Skeletal muscle tissue (tissue), 4 donors: ENCODE measurements around the gene UTS2R. TPM values are rescaled to one million over a fixed set of nuclear protein-coding genes. Genes with fewer than 3 reads are reported as not detected.
A peak's percentile ranks its signal among the peaks of the same experiment; 100 is the strongest.
"Not testable (repeated sequence)": the region's sequence is repeated elsewhere in the genome, so short reads cannot be mapped to it uniquely, and the experiment has no call there.

Source experiments
- H3K27ac ChIP-seq: one replicate; pipeline ENCODE4 v1.7.0; 2013; ENCODE audit warnings: mild to moderate bottlenecking, low read depth, low read length, inconsistent platforms
- H3K27me3 ChIP-seq, 3 donors: one replicate each; pipeline ENCODE4 v1.7.0; 2013; ENCODE audit warnings: low read length in 3 of 3; ENCODE audit not compliant: control insufficient read depth in 3 of 3, insufficient read depth in 3 of 3
- H3K36me3 ChIP-seq, 3 donors: one replicate each; pipeline ENCODE4 v1.7.0; 2013; ENCODE audit warnings: low read length in 3 of 3; ENCODE audit not compliant: control insufficient read depth in 3 of 3, insufficient read depth in 3 of 3
- H3K4me1 ChIP-seq, 3 donors: one replicate each; pipeline ENCODE4 v1.7.0; 2013; ENCODE audit warnings: low read length in 3 of 3, mild to moderate bottlenecking in 3 of 3; ENCODE audit not compliant: control insufficient read depth in 3 of 3, insufficient read depth in 3 of 3
- H3K4me3 ChIP-seq, 3 donors: one replicate each; pipeline ENCODE4 v1.7.0; 2013; ENCODE audit warnings: low read length in 3 of 3
- H3K9ac ChIP-seq, 3 donors: one replicate each; pipeline ENCODE4 v1.7.0; 2013; ENCODE audit warnings: low read length in 3 of 3, mild to moderate bottlenecking in 3 of 3, moderate library complexity in 2 of 3, low read depth in 1 of 3
- H3K9me3 ChIP-seq, 3 donors: one replicate each; pipeline ENCODE4 v1.7.0; 2013; ENCODE audit warnings: low read length in 3 of 3; ENCODE audit not compliant: control insufficient read depth in 3 of 3
- total RNA-seq: library from RNA; depleted of rRNA; stranded (reverse); fragments of >200 nt; gene quantifications from one replicate; pipeline ENCODE4 v1.2.3, GENCODE V29; 2014
- donor health status: Osteomylitis.

The UTS2R gene
- total RNA-seq, 1 donor from 2014 or later = 1.6 TPM

DNA sequence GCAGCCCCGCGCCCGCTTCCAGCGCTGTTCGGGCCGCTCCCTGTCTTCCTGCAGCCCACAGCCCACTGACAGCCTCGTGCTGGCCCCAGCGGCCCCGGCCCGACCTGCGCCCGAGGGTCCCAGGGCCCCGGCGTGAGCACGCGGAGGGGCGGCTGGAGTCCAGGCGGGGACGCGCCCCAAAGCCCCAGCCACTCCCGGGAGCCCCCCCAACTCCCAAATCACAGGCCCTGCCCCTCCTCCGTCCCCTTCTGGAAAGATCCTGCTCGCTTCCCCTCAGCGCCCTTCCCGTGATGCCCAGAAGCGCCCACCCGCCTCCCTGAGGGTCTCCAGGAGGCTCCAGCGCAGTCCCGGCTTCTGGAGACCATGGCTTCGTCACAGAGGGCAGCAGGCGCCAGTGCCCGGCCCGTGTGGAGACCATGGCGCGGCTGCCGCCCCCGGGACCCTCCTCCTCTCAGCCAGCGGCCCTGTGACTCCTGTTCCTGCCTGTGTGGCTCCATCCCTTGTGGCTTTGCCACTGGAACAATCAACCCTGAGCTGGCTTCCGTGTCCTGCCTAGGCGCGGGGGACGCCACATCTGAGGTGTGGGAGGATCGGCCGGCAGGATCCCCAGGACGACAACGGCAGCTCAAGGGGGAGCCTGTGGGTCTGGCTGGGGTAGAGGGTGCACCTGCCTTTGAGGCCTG, 3.9 kb downstream of the UTS2R start:
- H3K9me3 ChIP-seq = no peaks in the 10 kb centered on the region
- H3K9ac ChIP-seq = no peak overlapping the region
- H3K27me3 ChIP-seq = peaks cover 39 to 61% (median 49%) of the 10 kb centered on the region in 3 donors
- H3K36me3 ChIP-seq = no peaks in the 10 kb centered on the region
- H3K4me3 ChIP-seq = no peak overlapping the region
- no peak overlapping the region for H3K27ac ChIP-seq
- H3K4me1 ChIP-seq = peaks cover 11 to 31% (median 27%) of the 10 kb centered on the region in 3 donors

DNA sequence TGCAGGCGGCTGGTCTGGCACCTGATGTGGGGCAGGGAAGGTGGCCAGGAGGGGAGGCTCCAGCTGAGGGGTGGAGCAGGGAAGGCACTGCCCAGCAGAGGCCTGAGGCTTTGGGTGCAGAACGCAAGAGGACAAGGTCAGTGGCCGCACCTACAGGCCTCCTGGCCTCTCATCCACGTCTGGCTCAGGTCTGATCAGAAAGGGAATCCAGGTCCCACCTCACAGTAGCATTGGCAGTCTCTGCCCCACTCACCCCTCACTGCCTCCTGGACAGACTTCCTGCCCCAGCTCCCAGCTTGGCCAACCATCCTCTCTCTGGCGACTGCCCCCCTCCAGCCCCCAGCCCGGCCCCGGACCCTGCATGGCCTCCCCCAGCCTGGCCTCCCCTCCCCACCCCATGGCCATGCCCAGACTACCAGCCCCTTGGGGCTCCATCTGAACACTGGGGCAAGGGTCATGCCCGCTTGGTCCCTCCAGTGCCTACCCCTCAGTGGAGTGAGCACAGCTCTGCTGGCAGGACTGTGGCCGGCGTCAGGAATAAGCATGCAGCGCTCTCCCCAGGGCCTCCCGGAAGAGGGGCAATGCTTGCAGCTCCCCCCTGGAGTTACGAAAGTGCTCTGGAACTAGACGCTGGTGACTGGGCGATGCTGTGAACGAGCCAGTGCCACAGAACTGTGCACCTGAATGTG, 4.6 kb downstream of the UTS2R start:
- H3K4me1 ChIP-seq = peaks cover 13 to 31% (median 21%) of the 10 kb centered on the region in 3 donors
- no peak overlapping the region for H3K9ac ChIP-seq
- H3K9me3 ChIP-seq = no peaks in the 10 kb centered on the region
- peaks cover 39 to 61% (median 49%) of the 10 kb centered on the region in 3 donors for H3K27me3 ChIP-seq
- no peaks in the 10 kb centered on the region for H3K36me3 ChIP-seq
- H3K27ac ChIP-seq = no peak overlapping the region
- H3K4me3 ChIP-seq = no peak overlapping the region

DNA sequence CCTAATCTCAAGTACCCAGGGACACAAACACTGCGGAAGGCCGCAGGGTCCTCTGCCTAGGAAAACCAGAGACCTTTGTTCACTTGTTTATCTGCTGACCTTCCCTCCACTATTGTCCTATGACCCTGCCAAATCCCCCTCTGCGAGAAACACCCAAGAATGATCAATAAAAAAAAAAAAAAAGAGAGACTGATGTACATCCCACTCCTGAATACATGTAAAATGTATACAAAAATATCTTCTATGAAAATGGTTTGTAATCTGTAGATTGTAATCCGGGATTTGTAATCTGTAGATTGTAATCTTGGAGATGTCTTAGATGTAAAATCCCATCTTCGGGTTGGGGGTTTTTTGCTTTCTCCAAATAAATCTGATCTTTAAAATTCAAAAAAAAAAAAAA, 5.7 kb downstream of the UTS2R start:
- not testable (repeated sequence) for H3K4me3 ChIP-seq, H3K9ac ChIP-seq, H3K27ac ChIP-seq, H3K36me3 ChIP-seq, H3K9me3 ChIP-seq
- Histone ChIP-seq H3K27me3 (peaks cover 39 to 57% (median 51%) of the 10 kb centered on the region in 3 donors), H3K4me1 (peaks cover 17 to 27% (median 20%) of the 10 kb centered on the region in 3 donors)

DNA sequence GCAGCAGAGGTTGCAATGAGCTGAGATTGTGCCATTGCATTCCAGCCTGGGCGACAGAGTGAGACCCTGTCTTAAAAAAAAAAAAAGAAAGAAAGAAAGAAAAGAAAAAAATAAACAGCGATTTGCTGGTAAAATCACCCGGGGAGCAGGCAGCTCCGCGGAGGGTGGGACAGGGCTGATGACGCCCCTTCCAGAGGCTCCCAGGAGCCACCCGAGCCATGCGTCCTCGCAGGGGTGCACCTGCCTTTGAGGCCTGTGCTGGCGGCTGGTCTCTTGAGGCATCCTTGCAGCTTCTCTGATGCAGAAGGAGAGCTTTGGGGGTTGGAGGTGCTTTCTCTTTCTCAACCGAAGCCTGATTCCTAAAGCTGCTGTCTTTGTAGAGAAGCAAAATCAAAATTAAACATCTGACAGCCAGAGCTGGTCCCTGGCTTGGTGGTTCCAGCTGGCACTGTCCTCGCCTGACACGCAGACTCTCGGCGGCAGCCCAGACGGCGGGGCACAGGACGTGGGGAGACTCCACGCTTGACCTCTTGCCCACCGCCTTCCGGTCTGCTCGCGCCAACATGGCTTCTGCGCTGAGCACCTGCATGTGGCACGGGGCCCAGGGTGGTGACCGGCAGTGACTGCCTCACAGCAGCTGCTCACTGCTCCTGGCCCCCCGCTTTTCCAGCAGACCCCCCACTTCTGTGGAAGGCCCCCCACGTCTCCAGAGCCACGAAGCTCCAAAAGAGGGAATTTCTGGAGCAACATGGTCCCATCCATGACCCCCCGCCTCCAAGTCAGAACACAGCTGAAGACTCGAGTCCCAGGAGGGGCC, 6.6 kb downstream of the UTS2R start:
- Histone ChIP-seq H3K27me3 (peaks cover 39 to 51% (median 45%) of the 10 kb centered on the region in 3 donors), H3K9me3 (no peaks in the 10 kb centered on the region), H3K4me3 (no peak overlapping the region)

DNA sequence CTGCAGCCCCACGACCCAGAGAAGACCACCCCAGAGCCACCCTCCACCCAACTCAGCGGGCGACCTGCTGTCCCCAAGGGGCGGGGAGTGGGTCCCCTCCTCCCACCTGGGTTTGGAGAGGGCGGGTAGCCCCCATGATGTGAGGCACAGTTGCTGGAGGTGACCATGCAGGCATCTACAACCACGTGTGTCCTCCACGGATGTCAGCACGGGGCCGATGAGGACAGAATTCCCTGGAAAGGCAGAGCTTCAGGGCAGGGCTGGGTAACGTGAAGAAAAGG, 7.1 kb downstream of the UTS2R start:
- Histone ChIP-seq H3K9me3 (no peaks in the 10 kb centered on the region), H3K4me3 (no peak overlapping the region), H3K9ac (no peak overlapping the region), H3K36me3 (no peaks in the 10 kb centered on the region), H3K27me3 (peaks cover 39 to 55% (median 48%) of the 10 kb centered on the region in 3 donors), H3K27ac (no peak overlapping the region), H3K4me1 (peaks cover 21 to 26% (median 22%) of the 10 kb centered on the region in 3 donors)

More for the DNA sequence above, 6.6 kb downstream of the UTS2R start:
- no peaks in the 10 kb centered on the region for H3K36me3 ChIP-seq
- peaks cover 17 to 22% (median 18%) of the 10 kb centered on the region in 3 donors for H3K4me1 ChIP-seq
- no peak overlapping the region for H3K27ac ChIP-seq
- peak overlapping the region in 1 of 3 donors; percentile 40 for H3K9ac ChIP-seq

DNA sequence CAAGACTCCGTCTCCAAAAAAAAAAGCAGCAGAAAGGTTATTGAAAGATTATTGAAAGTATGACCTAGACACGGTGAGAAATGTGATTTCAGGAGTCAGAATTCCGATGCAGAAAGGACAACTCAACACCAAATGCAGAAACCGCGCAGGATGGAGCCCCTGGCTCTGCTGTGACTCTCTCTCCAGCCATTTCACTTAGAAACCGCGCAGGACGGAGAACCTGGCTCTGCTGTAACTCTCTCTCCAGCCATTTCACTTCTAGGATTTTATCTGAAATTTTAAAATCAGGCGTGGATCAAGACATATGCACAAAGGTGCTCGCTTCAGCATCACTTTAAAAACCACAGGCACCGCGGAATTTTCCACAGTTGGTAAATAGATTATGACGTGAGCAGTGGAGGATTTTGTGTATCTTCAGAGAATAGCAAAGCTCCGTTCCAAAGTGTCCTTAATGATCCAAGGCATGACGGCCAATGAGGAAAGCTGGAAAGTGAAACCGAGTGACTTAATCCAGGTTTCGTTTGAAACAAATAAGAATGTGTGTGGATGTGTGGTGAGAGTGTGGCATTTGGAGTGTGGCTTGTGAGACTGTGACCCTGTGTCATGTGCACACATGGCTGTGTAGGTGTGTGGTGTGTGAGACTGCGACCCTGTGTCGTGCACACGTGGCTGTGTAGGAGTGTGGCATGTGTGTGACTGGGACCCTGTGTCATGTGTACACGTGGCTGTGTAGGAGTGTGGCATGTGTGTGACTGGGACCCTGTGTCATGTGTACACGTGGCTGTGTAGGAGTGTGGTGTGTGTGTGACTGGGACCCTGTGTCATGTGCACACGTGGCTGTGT, 9.5 kb downstream of the UTS2R start:
- Histone ChIP-seq H3K4me1 (peaks cover 34 to 43% (median 43%) of the 10 kb centered on the region in 3 donors), H3K36me3 (no peaks in the 10 kb centered on the region), H3K27me3 (peaks cover 27 to 49% (median 35%) of the 10 kb centered on the region in 3 donors), H3K4me3 (peak overlapping the region; percentile 50 to 65 (median 56)), H3K9me3 (no peaks in the 10 kb centered on the region), H3K9ac (peak overlapping the region in 1 of 3 donors; percentile 11), H3K27ac (no peak overlapping the region)

DNA sequence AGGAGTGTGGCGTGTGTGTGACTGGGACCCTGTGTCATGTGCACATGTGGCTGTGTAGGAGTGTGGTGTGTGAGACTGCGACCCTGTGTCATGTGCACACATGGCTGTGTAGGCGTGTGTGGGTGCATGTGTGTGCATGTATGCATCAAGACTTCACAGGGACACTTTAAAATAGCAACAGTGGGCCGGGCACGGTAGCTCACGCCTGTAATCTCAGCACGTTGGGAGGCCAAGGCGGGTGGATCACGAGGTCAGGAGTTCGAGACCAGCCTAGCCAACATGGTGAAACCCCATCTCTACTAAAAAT, 10.1 kb downstream of the UTS2R start:
- H3K9ac ChIP-seq, H3K9me3 ChIP-seq, H3K36me3 ChIP-seq, H3K27ac ChIP-seq: not testable (repeated sequence)
- H3K4me3 ChIP-seq = peak overlapping the region; percentile 50 to 65 (median 56)
- H3K27me3 ChIP-seq = peaks cover 26 to 49% (median 35%) of the 10 kb centered on the region in 3 donors
- peaks cover 34 to 46% (median 43%) of the 10 kb centered on the region in 3 donors for H3K4me1 ChIP-seq

DNA sequence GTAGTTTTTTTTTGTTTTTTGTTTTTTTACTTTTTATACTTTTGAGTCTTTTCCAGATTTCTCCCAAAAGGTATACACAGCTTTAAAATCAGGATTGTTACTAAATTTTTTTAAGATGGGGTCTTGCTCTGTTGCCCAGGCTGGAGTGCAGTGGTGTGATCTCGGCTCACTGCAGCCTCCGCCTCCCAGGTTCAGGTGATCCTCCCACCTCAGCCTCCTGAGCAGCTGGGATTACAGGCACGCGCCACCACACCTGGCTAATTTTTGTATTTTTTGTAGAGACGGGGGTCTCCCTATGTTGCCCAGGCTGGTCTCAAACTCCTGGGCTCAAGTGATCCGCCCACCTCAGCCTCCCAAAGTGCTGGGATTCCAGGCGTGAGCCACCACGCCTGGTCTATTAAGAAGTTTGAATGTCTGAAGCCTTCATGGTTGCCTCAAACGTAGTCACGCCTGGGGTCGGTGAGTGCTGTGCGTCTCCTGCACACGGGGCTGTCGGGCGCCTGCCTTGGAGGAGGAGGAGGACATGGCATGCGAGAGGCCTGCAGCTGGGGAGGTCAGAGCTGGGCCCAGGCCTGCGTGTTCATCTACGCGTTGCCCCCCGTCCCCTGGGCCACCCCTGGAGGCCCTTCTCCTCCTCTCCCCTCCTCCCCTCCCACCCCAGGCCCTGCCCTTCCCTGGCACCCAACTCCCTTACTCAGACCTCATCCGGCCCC, 10.8 kb downstream of the UTS2R start:
- Histone ChIP-seq H3K4me1 (peaks cover 34 to 53% (median 43%) of the 10 kb centered on the region in 3 donors), H3K27me3 (peaks cover 26 to 52% (median 35%) of the 10 kb centered on the region in 3 donors)
- H3K4me3 ChIP-seq, H3K9me3 ChIP-seq, H3K9ac ChIP-seq, H3K27ac ChIP-seq, H3K36me3 ChIP-seq: not testable (repeated sequence)

DNA sequence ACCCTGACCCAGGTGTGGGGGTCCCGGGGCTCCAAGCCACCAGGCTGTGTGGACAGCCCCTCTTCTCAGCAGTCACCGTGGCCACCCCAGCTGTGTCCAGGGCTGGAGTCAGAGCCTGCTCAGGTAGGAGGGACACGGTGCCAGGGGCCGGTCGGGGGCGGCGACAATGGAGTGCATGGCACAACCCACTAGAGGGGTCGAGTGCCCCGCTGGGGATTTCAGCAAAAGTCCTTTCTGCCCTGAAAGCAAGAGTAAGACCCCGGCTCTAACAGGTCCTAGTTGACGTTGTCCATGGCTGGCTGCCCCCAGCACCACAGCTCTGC, 11.3 kb downstream of the UTS2R start:
- Histone ChIP-seq H3K27ac (no peak overlapping the region), H3K4me3 (no peak overlapping the region), H3K4me1 (peaks cover 35 to 58% (median 48%) of the 10 kb centered on the region in 3 donors), H3K27me3 (peaks cover 26 to 51% (median 35%) of the 10 kb centered on the region in 3 donors), H3K9ac (no peak overlapping the region), H3K36me3 (no peaks in the 10 kb centered on the region), H3K9me3 (no peaks in the 10 kb centered on the region)
